ENCODE measurements around the gene UBE2E2. TPM values are rescaled to one million over a fixed set of nuclear protein-coding genes. Genes with fewer than 3 reads are reported as not detected.

UBE2E2 gene
- polyA plus RNA-seq, 1 donor from 2014 or later: 19.8 TPM

DNA sequence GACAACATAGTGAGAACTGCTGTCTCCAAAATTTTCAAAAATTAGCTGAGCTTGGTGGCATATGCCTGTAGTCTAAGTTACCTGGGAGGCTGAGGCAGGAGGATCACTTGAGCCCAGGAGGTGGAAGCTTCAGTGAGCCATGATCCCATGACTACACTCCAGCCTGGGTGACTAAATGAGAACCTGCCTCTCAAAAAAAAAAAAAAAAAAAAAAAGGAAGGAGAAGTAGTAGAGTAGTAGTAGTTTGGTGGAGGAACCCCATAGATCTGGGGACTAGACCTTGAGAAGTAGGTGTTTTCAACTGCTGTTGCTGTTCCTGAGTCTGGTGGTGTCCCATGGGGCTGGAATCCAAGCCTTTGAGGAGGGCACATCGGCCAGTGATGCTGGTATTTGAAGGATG, 38.4 kb upstream of the UBE2E2 start:
- Histone ChIP-seq H3K79me2 (replicated peaks; ENCODE audit: insufficient read depth, low read length) (no peaks in the 10 kb centered on the region), H2AFZ (ENCODE audit: low read depth, low read length) (no peak overlapping the region), H3K9me3 (ENCODE audit: low read length) (no peaks in the 10 kb centered on the region), H3K9ac (ENCODE audit: low read length) (no peak overlapping the region), H3K36me3 (ENCODE audit: insufficient read depth, low read length) (no peaks in the 10 kb centered on the region), H3K4me3 (ENCODE audit: low read length) (no peak overlapping the region), H3K4me2 (ENCODE audit: low read length) (no peak overlapping the region), H3K9me2 (ENCODE audit: insufficient read depth, low read length) (no peaks in the 10 kb centered on the region), H3F3A (ENCODE audit: insufficient read depth, low read length, poor library complexity, severe bottlenecking) (no peaks in the 10 kb centered on the region), H3K27me3 (ENCODE audit: insufficient read depth, low read depth, low read length) (no peaks in the 10 kb centered on the region), H3K27ac (ENCODE audit: low read length) (no peak overlapping the region), H4K20me1 (ENCODE audit: insufficient read depth) (no peaks in the 10 kb centered on the region)
- no peak for TF ChIP-seq TAF1 (IDR thresholded peaks at IDR 0.05; ENCODE audit: low read depth)
- no peak for TF ChIP-seq EZH2 (IDR thresholded peaks at IDR 0.05; ENCODE audit: borderline replicate concordance, insufficient read depth, low read length, poor library complexity, severe bottlenecking)
- TF ChIP-seq RAD21 (conservative IDR thresholded peaks at IDR 0.05): no peak
- no peak for TF ChIP-seq POLR2AphosphoS5 (IDR thresholded peaks at IDR 0.05)
- TF ChIP-seq, protein P1, sequence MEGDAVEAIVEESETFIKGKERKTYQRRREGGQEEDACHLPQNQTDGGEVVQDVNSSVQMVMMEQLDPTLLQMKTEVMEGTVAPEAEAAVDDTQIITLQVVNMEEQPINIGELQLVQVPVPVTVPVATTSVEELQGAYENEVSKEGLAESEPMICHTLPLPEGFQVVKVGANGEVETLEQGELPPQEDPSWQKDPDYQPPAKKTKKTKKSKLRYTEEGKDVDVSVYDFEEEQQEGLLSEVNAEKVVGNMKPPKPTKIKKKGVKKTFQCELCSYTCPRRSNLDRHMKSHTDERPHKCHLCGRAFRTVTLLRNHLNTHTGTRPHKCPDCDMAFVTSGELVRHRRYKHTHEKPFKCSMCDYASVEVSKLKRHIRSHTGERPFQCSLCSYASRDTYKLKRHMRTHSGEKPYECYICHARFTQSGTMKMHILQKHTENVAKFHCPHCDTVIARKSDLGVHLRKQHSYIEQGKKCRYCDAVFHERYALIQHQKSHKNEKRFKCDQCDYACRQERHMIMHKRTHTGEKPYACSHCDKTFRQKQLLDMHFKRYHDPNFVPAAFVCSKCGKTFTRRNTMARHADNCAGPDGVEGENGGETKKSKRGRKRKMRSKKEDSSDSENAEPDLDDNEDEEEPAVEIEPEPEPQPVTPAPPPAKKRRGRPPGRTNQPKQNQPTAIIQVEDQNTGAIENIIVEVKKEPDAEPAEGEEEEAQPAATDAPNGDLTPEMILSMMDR (IDR thresholded peaks at IDR 0.05; ENCODE audit: poor library complexity, severe bottlenecking): no peak
- TF ChIP-seq, protein P2, sequence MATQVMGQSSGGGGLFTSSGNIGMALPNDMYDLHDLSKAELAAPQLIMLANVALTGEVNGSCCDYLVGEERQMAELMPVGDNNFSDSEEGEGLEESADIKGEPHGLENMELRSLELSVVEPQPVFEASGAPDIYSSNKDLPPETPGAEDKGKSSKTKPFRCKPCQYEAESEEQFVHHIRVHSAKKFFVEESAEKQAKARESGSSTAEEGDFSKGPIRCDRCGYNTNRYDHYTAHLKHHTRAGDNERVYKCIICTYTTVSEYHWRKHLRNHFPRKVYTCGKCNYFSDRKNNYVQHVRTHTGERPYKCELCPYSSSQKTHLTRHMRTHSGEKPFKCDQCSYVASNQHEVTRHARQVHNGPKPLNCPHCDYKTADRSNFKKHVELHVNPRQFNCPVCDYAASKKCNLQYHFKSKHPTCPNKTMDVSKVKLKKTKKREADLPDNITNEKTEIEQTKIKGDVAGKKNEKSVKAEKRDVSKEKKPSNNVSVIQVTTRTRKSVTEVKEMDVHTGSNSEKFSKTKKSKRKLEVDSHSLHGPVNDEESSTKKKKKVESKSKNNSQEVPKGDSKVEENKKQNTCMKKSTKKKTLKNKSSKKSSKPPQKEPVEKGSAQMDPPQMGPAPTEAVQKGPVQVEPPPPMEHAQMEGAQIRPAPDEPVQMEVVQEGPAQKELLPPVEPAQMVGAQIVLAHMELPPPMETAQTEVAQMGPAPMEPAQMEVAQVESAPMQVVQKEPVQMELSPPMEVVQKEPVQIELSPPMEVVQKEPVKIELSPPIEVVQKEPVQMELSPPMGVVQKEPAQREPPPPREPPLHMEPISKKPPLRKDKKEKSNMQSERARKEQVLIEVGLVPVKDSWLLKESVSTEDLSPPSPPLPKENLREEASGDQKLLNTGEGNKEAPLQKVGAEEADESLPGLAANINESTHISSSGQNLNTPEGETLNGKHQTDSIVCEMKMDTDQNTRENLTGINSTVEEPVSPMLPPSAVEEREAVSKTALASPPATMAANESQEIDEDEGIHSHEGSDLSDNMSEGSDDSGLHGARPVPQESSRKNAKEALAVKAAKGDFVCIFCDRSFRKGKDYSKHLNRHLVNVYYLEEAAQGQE (IDR thresholded peaks at IDR 0.05; ENCODE audit: borderline replicate concordance): no peak
- no peak for TF ChIP-seq EP300 (conservative IDR thresholded peaks at IDR 0.05; ENCODE audit: poor library complexity, severe bottlenecking)
- TF ChIP-seq SMC3 (conservative IDR thresholded peaks at IDR 0.05; ENCODE audit: poor library complexity): no peak
- no peak for TF ChIP-seq MXI1 (conservative IDR thresholded peaks at IDR 0.05; ENCODE audit: poor library complexity, severe bottlenecking)

DNA sequence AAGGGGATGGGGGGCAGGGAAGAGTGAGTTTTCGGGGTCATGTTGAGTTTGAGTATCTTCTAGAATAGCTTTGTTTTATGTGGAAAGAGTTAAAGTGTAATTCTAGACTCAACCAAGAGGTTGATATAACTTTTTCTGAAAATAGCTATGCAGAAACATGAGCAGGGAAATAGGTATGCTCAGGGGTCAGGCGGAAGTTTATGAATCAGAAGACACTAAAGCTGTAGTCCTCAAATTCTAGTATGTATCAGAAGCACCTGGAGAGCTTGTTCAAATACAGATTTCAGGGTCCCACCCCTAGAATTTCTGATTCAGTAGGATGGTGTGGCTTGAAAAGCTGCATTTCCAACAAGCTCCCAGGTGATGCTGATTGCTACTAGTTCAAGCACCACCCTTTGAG, 37.6 kb upstream of the UBE2E2 start:
- no peak overlapping the region for H3K4me3 ChIP-seq (ENCODE audit: low read length)
- no peaks in the 10 kb centered on the region for H3K27me3 ChIP-seq (ENCODE audit: insufficient read depth, low read depth, low read length)
- no peak for TF ChIP-seq POLR2AphosphoS5 (IDR thresholded peaks at IDR 0.05)
- no peak for TF ChIP-seq TAF1 (IDR thresholded peaks at IDR 0.05; ENCODE audit: low read depth)
- TF ChIP-seq EZH2 (IDR thresholded peaks at IDR 0.05; ENCODE audit: borderline replicate concordance, insufficient read depth, low read length, poor library complexity, severe bottlenecking): no peak
- no peaks in the 10 kb centered on the region for H3K79me2 ChIP-seq (replicated peaks; ENCODE audit: insufficient read depth, low read length)
- H3K4me2 ChIP-seq (ENCODE audit: low read length): no peak overlapping the region
- H3K9ac ChIP-seq (ENCODE audit: low read length): no peak overlapping the region
- H3K36me3 ChIP-seq (ENCODE audit: insufficient read depth, low read length): no peaks in the 10 kb centered on the region
- H3K9me2 ChIP-seq (ENCODE audit: insufficient read depth, low read length): no peaks in the 10 kb centered on the region
- H3K27ac ChIP-seq (ENCODE audit: low read length): no peak overlapping the region
- H4K20me1 ChIP-seq (ENCODE audit: insufficient read depth): no peaks in the 10 kb centered on the region
- H3K9me3 ChIP-seq (ENCODE audit: low read length): no peaks in the 10 kb centered on the region
- H3F3A ChIP-seq (ENCODE audit: insufficient read depth, low read length, poor library complexity, severe bottlenecking): no peaks in the 10 kb centered on the region
- no peak overlapping the region for H2AFZ ChIP-seq (ENCODE audit: low read depth, low read length)

DNA sequence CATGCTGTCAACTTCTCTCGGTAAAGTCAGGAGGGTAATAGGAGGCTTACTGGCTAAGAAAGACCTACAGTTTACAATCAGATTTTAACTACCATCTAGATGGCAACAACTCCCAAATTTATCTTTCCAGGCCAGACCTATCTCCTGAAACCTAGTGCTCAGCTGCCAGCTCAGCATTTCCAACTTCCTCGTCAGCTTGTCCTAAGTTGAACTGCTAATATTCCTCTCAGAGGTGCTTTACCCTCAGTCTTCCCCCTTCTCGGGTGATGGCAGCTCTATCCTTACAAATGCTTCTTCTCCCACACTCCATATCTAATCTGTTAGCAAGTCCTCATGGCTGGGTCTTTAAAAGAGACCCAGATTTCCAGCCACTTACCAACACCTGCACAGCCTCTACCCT, 36.9 kb upstream of the UBE2E2 start:
- H2AFZ ChIP-seq (ENCODE audit: low read depth, low read length): no peak overlapping the region
- H3K79me2 ChIP-seq (replicated peaks; ENCODE audit: insufficient read depth, low read length): no peaks in the 10 kb centered on the region
- no peak overlapping the region for H3K4me3 ChIP-seq (ENCODE audit: low read length)
- no peak for TF ChIP-seq EP300 (conservative IDR thresholded peaks at IDR 0.05; ENCODE audit: poor library complexity, severe bottlenecking)
- no peak for TF ChIP-seq TAF1 (IDR thresholded peaks at IDR 0.05; ENCODE audit: low read depth)
- TF ChIP-seq RAD21 (conservative IDR thresholded peaks at IDR 0.05): no peak
- TF ChIP-seq SMC3 (conservative IDR thresholded peaks at IDR 0.05; ENCODE audit: poor library complexity): no peak
- TF ChIP-seq, protein P1 (IDR thresholded peaks at IDR 0.05; ENCODE audit: poor library complexity, severe bottlenecking): no peak
- TF ChIP-seq, protein P2 (IDR thresholded peaks at IDR 0.05; ENCODE audit: borderline replicate concordance): no peak
- TF ChIP-seq POLR2AphosphoS5 (IDR thresholded peaks at IDR 0.05): no peak
- TF ChIP-seq MXI1 (conservative IDR thresholded peaks at IDR 0.05; ENCODE audit: poor library complexity, severe bottlenecking): no peak
- no peak for TF ChIP-seq EZH2 (IDR thresholded peaks at IDR 0.05; ENCODE audit: borderline replicate concordance, insufficient read depth, low read length, poor library complexity, severe bottlenecking)
- H3K9me2 ChIP-seq (ENCODE audit: insufficient read depth, low read length): no peaks in the 10 kb centered on the region
- no peaks in the 10 kb centered on the region for H4K20me1 ChIP-seq (ENCODE audit: insufficient read depth)
- H3F3A ChIP-seq (ENCODE audit: insufficient read depth, low read length, poor library complexity, severe bottlenecking): no peaks in the 10 kb centered on the region
- no peaks in the 10 kb centered on the region for H3K36me3 ChIP-seq (ENCODE audit: insufficient read depth, low read length)
- no peaks in the 10 kb centered on the region for H3K27me3 ChIP-seq (ENCODE audit: insufficient read depth, low read depth, low read length)
- no peak overlapping the region for H3K9ac ChIP-seq (ENCODE audit: low read length)
- H3K9me3 ChIP-seq (ENCODE audit: low read length): no peaks in the 10 kb centered on the region
- H3K4me2 ChIP-seq (ENCODE audit: low read length): no peak overlapping the region
- no peak overlapping the region for H3K27ac ChIP-seq (ENCODE audit: low read length)
